HepG2 (cell line): ENCODE data around the gene GALNT1. TPM values are rescaled to one million over a fixed set of nuclear protein-coding genes. Genes with fewer than 3 reads are reported as not detected.

Experiments used
- ATAC-seq: fragments of 200-7000 bp; cut with Tn5 transposase; 3 replicates; pipeline ENCODE4 v1.9.1; 2020; ENCODE audit warnings: mild to moderate bottlenecking, moderate library complexity
- BruUV-seq: library from RNA; stranded (reverse); fragments of 400-500 nt; replicated peaks from 2 replicates; lab custom pipeline; 2021; lab: Mats Ljungman, UMichigan
- CTCF ChIA-PET: fragments of 300-600 bp; formaldehyde crosslinking; extraction: SDS; loops from one replicate; lab custom pipeline; 2021; ENCODE audit warnings: low total read pairs, inconsistent platforms, low intra/inter-chr PET ratio; lab: Yijun Ruan, JAX
- POLR2A ChIA-PET: fragments of 350-600 bp; sonication (Branson Sonifier 250); formaldehyde crosslinking; loops from one replicate; lab custom pipeline; 2020; ENCODE audit warnings: antibody characterized with exemption, inconsistent platforms; lab: Yijun Ruan, JAX
- DNase-seq: peaks from one replicate; pipeline ENCODE4 v3.0.0-alpha.2; 2015; ENCODE audit warnings: low spot score
- FAIRE-seq: peaks from 3 replicates; lab custom pipeline; 2011; peaks lifted over from hg19 to GRCh38; lab: Jason Lieb, UNC
- H2AFZ ChIP-seq: one replicate; pipeline ENCODE4 v1.6.1; 2011; ENCODE audit warnings: low read length, inconsistent platforms
- H3K27ac ChIP-seq: fragments of 300-600 bp; 3 replicates; pipeline ENCODE4 v1.8.0; 2011; ENCODE audit warnings: mixed run types, mild to moderate bottlenecking, mixed read lengths, low read length, inconsistent platforms; ENCODE audit not compliant: insufficient read depth; ENCODE audit errors: extremely low read length
- H3K27me3 ChIP-seq, 2 experiments: fragments of 200-600 bp in 1 of 2; 2 replicates in 1 of 2; 3 replicates in 1 of 2; pipeline versions ENCODE4 v1.6.0 to v1.8.0; 2011; ENCODE audit warnings: low read length in 2 of 2, mild to moderate bottlenecking in 2 of 2, moderate library complexity in 2 of 2, inconsistent platforms in 1 of 2; ENCODE audit not compliant: insufficient read depth in 2 of 2, control insufficient read depth in 1 of 2
- H3K36me3 ChIP-seq, 2 experiments: fragments of 200-600 bp in 1 of 2; replicated peaks in 1 of 2; 2 replicates in 1 of 2; 3 replicates in 1 of 2; pipeline versions ENCODE4 v1.5.1 to v1.8.0; 2011; ENCODE audit warnings: low read length in 2 of 2, inconsistent platforms in 1 of 2; ENCODE audit not compliant: insufficient read depth in 2 of 2, control insufficient read depth in 1 of 2
- H3K4me1 ChIP-seq: 2 replicates; pipeline ENCODE4 v1.5.1; 2012; ENCODE audit warnings: low read length, inconsistent platforms; ENCODE audit not compliant: insufficient read depth
- H3K4me2 ChIP-seq: 2 replicates; pipeline ENCODE4 v1.6.0; 2011; ENCODE audit warnings: low read depth, low read length, inconsistent platforms
- H3K4me3 ChIP-seq, 3 experiments: fragments of 200-600 bp in 1 of 3; sonication (generic), shearing (Covaris generic) in 1 of 3; replicated peaks in 1 of 3; 2 replicates each; pipeline ENCODE4 v1.5.1; 2011 to 2016; ENCODE audit warnings: low read length in 3 of 3, inconsistent platforms in 2 of 3, low read depth in 2 of 3, mild to moderate bottlenecking in 2 of 3, control low read depth in 1 of 3, mixed read lengths in 1 of 3; ENCODE audit not compliant: insufficient read depth in 1 of 3
- H3K79me2 ChIP-seq: one replicate; pipeline ENCODE4 v1.6.1; 2011; ENCODE audit warnings: low read length, inconsistent platforms; ENCODE audit not compliant: insufficient read depth
- H3K9ac ChIP-seq: 2 replicates; pipeline ENCODE4 v1.6.0; 2011; ENCODE audit warnings: mild to moderate bottlenecking, low read depth, low read length, inconsistent platforms; ENCODE audit not compliant: insufficient read depth
- H3K9me3 ChIP-seq: 2 replicates; pipeline ENCODE4 v1.5.1; 2012; ENCODE audit warnings: mild to moderate bottlenecking, low read length
- H4K20me1 ChIP-seq: 2 replicates; pipeline ENCODE4 v1.6.0; 2011; ENCODE audit warnings: inconsistent platforms, mild to moderate bottlenecking, low read length, moderate library complexity; ENCODE audit not compliant: insufficient read depth
- BRD4 ChIP-seq: sonication (generic); formaldehyde crosslinking; IDR thresholded peaks from 2 replicates; pipeline ENCODE4 v1.4.0; 2020; ENCODE audit warnings: missing genetic modification reagents
- CHCHD3 ChIP-seq: sonication (generic); formaldehyde crosslinking; IDR thresholded peaks from 2 replicates; pipeline ENCODE4 v1.8.0; 2022; ENCODE audit warnings: mild to moderate bottlenecking, missing genetic modification reagents, moderate library complexity
- FOXK1 ChIP-seq: sonication (generic); formaldehyde crosslinking; IDR thresholded peaks from 2 replicates; pipeline ENCODE4 v1.4.0; 2020; ENCODE audit warnings: low read depth, missing genetic modification reagents, borderline replicate concordance
- GMEB2 ChIP-seq: IDR thresholded peaks from 2 replicates; pipeline ENCODE4 v1.6.1; 2016; ENCODE audit warnings: missing biosample characterization, missing genetic modification reagents, low read depth
- HBP1 ChIP-seq: IDR thresholded peaks from 2 replicates; pipeline ENCODE4 v1.6.1; 2016; ENCODE audit warnings: low read depth, control low read depth
- KLF9 ChIP-seq: IDR thresholded peaks from 2 replicates; pipeline ENCODE4 v1.6.1; 2016; ENCODE audit warnings: low read depth
- NFE2L2 ChIP-seq: fragments of 150-350 bp; IDR thresholded peaks from 2 replicates; pipeline ENCODE4 v1.6.1; 2014; ENCODE audit warnings: low read length
- POGK ChIP-seq: sonication (generic); formaldehyde crosslinking; conservative IDR thresholded peaks from 2 replicates; pipeline ENCODE4 v1.8.0; 2022; ENCODE audit warnings: mild to moderate bottlenecking, moderate library complexity, missing genetic modification reagents
- POLR2AphosphoS2 ChIP-seq: IDR thresholded peaks from 2 replicates; pipeline ENCODE4 v1.6.1; 2011; ENCODE audit warnings: low read depth, low read length, improper control_type of control experiment
- RORA ChIP-seq: sonication (generic); formaldehyde crosslinking; IDR thresholded peaks from 2 replicates; pipeline ENCODE4 v1.5.0; 2020; ENCODE audit warnings: mild to moderate bottlenecking, missing genetic modification reagents, moderate library complexity
- TARDBP ChIP-seq: sonication (generic); formaldehyde crosslinking; IDR thresholded peaks from 2 replicates; pipeline ENCODE4 v1.8.0; 2022; ENCODE audit warnings: mild to moderate bottlenecking, missing genetic modification reagents
- TRIM24 ChIP-seq: sonication (generic); formaldehyde crosslinking; IDR thresholded peaks from 2 replicates; pipeline ENCODE4 v1.8.0; 2022; ENCODE audit warnings: mild to moderate bottlenecking, missing genetic modification reagents
- ZNF10 ChIP-seq: sonication (generic); formaldehyde crosslinking; IDR thresholded peaks from 2 replicates; pipeline ENCODE4 v1.4.0; 2020; ENCODE audit warnings: mild to moderate bottlenecking, low read depth, missing genetic modification reagents, borderline replicate concordance
- ZNF550 ChIP-seq: sonication (generic); formaldehyde crosslinking; IDR thresholded peaks from 2 replicates; pipeline ENCODE4 v1.4.0; 2020; ENCODE audit warnings: mild to moderate bottlenecking, missing genetic modification reagents, borderline replicate concordance
- ZNF746 ChIP-seq: sonication (generic); formaldehyde crosslinking; IDR thresholded peaks from 2 replicates; pipeline ENCODE4 v1.8.0; 2022; ENCODE audit warnings: mild to moderate bottlenecking, missing genetic modification reagents
- WGBS: methylation state at CpG from one replicate; pipeline ENCODE4 v1.1.6; 2017; ENCODE audit warnings: low lambda C conversion rate; 5-methylcytosine and 5-hydroxymethylcytosine counted together
- in situ Hi-C: cut with HindIII; loops from 2 replicates; pipeline ENCODE4 v1.10.0; 2017; ENCODE audit warnings: low pct_unique_long_range_greater_than_20kb; ENCODE audit not compliant: extremely low pct_ligation_motif_present
- intact Hi-C: fragments of 100-400 bp; cut with micrococcal nuclease; formaldehyde crosslinking; loops from one replicate; pipeline ENCODE4 v1.10.0; 2022; ENCODE audit not compliant: unreplicated experiment
- polyA plus RNA-seq, 8 experiments: library from polyadenylated mRNA; depleted of rRNA in 3 of 8; stranded (reverse) in 7 of 8; unstranded in 1 of 8; fragments of >200 nt; fragmentation: Illumina TruSeq in 4 of 8; extraction: Trizol in 4 of 8; gene quantifications; 2 replicates each; pipeline versions ENCODE4 v1.2.1 to v1.2.3, GENCODE V29; 2011 to 2016; ENCODE audit warnings: low read depth in 4 of 8, missing spikeins in 1 of 8, mixed read lengths in 1 of 8; ENCODE audit not compliant: insufficient read depth in 1 of 8
- total RNA-seq, 5 experiments: library from RNA; depleted of rRNA; stranded (reverse); fragments of >200 nt; fragmentation: Illumina TruSeq; extraction: Trizol; gene quantifications; 2 replicates each; pipeline ENCODE4 v1.2.3, GENCODE V29; 2016; ENCODE audit warnings: low read depth in 1 of 5
- TF ChIP-seq, protein P1 (sequence below): IDR thresholded peaks from 2 replicates; pipeline ENCODE4 v1.6.1; 2016; ENCODE audit warnings: mild to moderate bottlenecking
- TF ChIP-seq, protein P2 (sequence below): sonication (generic); formaldehyde crosslinking; IDR thresholded peaks from 2 replicates; pipeline ENCODE4 v1.5.0; 2020; ENCODE audit warnings: missing genetic modification reagents

The GALNT1 gene
- total and polyA plus RNA-seq, 2 of the 13 experiments (the other 11 are each of a cell fraction or from before 2014, with no cell fraction given): 41.1 to 100 TPM

DNA sequence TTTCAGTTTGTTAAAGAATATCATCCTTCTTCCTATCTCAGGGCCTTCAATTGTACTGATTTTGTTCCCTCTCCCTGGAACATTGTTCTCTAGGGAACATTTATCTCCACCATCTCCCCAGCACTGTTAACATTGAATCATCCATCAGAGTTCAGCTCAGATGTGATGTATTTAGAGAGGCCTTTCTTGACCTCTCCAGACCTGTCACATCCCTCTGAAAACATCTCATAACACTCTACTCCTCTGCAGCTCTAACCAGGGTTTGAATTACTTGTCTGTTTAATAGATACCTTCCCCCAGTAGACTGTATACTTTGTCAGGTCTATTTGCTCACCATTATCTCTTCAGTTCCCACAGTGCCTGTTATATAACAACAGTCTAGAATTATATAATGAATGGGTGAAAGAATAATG is 98.6 kb downstream of the GALNT1 start (continued):
- TF ChIP-seq POLR2AphosphoS2: no peak
- TF ChIP-seq CHCHD3: no peak
- TF ChIP-seq GMEB2: no peak
- no peak for TF ChIP-seq TRIM24 (CRISPR knock-in tag)
- no peak for TF ChIP-seq NFE2L2
- TF ChIP-seq, protein P1, sequence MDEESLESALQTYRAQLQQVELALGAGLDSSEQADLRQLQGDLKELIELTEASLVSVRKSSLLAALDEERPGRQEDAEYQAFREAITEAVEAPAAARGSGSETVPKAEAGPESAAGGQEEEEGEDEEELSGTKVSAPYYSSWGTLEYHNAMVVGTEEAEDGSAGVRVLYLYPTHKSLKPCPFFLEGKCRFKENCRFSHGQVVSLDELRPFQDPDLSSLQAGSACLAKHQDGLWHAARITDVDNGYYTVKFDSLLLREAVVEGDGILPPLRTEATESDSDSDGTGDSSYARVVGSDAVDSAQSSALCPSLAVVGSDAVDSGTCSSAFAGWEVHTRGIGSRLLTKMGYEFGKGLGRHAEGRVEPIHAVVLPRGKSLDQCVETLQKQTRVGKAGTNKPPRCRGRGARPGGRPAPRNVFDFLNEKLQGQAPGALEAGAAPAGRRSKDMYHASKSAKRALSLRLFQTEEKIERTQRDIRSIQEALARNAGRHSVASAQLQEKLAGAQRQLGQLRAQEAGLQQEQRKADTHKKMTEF (CRISPR knock-in tag): 0 out of 2 replicates have a peak, but pooled peaks have one; percentile 32
- TF ChIP-seq FOXK1 (CRISPR knock-in tag): no peak
- TF ChIP-seq, all 625 proteins: peak for 22

DNA sequence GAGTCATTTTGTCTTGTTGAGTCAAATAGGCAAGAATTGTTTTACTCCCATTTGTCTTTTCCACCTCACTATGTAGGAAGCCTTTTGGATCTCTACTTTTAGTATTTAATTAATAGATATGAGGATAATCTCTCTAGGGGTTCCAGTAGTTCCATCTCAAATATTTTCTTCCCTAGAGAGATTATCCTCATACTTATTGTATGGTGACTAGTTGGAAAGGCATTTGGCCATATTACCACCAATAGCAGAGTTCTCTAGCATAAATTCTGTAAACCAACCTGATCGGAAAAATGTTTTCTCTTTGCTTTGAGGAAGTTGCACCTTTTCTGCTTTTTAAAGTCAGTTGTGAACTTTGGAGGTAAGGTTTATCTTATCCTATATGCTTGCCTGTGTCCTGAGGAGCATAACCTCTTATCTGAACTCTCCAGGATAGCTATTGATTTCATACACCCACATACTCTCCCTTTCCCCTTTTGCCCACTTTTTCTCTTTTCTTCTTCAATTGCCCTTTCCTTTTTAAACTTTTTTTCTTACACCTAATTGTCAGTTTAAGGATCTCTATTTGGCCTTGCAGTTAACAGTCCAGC is 100.8 kb downstream of the GALNT1 start:
- H3K4me3 ChIP-seq: no peak overlapping the region
- TF ChIP-seq POGK (CRISPR knock-in tag) (no peak), TARDBP (CRISPR knock-in tag) (no peak), ZNF746 (no peak), ZNF10 (CRISPR knock-in tag) (no peak), RORA (no peak), BRD4 (CRISPR knock-in tag) (no peak), HBP1 (CRISPR knock-in tag) (no peak), ZNF550 (no peak), KLF9 (CRISPR knock-in tag) (no peak)
- TF ChIP-seq, protein P2, sequence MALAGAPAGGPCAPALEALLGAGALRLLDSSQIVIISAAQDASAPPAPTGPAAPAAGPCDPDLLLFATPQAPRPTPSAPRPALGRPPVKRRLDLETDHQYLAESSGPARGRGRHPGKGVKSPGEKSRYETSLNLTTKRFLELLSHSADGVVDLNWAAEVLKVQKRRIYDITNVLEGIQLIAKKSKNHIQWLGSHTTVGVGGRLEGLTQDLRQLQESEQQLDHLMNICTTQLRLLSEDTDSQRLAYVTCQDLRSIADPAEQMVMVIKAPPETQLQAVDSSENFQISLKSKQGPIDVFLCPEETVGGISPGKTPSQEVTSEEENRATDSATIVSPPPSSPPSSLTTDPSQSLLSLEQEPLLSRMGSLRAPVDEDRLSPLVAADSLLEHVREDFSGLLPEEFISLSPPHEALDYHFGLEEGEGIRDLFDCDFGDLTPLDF: no peak

More for the DNA sequence above, 100.8 kb downstream of the GALNT1 start:
- intact Hi-C loops (no loop called here), in situ Hi-C loops (no loop called here)
- H3K4me2 ChIP-seq: no peak overlapping the region
- peaks cover 3 to 16% of the 10 kb centered on the region in 2 experiments; a peak in 3 of 5 replicates for H3K36me3 ChIP-seq
- H3K4me1 ChIP-seq: peaks cover 13% of the 10 kb centered on the region
- H3K27ac ChIP-seq: no peak overlapping the region
- DNase-seq: no peak
- H3K9ac ChIP-seq: no peak overlapping the region
- WGBS: 83% methylated on average over 1 of the region's 1 CpG
- no peak overlapping the region for H2AFZ ChIP-seq
- no peaks in the 10 kb centered on the region for H3K9me3 ChIP-seq
- no peaks in the 10 kb centered on the region for H4K20me1 ChIP-seq
- FAIRE-seq: no peak
- BruUV-seq: no TSS peak
- CTCF ChIA-PET: no interaction called here
- H3K79me2 ChIP-seq: no peaks in the 10 kb centered on the region
- ATAC-seq: no peak
- no peaks in the 10 kb centered on the region for H3K27me3 ChIP-seq
- POLR2A ChIA-PET: no interaction called here
